NCI-H1417 treated with DMSO at 0.1 percent for 48 hours (cell line): ENCODE results near the gene NID1.
"Not testable (repeated sequence)": the region's sequence is repeated elsewhere in the genome, so short reads cannot be mapped to it uniquely, and the experiment has no call there.

Source experiments
- DNase-seq: peaks from one replicate; lab custom pipeline; 2025; lab: John Stamatoyannopoulos, UW

NID1 gene

DNA sequence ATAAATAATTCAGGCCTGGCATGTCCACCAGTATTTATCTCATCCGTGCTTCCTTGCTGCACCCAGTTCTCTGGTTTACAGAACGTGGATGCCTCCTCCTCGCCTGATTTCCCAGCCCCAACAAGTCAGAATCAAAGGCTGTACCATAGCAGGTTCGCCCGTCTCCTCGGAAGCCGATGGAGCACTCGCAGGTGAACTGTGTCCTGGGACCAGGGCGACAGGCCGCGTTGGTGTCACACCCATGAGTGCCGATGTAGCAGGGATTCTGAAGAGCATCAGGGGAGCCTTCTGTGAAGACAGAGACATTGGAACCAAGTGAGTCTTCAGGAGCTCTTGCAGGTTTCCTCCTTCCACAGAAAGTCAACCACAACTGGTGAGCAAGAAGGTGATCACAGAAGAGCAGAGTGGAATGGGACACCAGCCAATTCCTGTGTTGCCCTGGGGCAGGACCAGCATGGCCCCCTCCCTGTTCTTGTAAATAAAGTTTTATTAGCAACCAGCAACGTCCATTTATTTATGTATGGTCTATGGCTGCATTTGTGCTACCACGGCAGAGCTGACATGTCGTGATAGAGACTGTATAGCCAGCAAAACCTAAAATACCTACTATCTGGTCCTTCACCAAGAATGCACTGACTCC, 40.8 kb downstream of the NID1 start:
- no peak for DNase-seq

DNA sequence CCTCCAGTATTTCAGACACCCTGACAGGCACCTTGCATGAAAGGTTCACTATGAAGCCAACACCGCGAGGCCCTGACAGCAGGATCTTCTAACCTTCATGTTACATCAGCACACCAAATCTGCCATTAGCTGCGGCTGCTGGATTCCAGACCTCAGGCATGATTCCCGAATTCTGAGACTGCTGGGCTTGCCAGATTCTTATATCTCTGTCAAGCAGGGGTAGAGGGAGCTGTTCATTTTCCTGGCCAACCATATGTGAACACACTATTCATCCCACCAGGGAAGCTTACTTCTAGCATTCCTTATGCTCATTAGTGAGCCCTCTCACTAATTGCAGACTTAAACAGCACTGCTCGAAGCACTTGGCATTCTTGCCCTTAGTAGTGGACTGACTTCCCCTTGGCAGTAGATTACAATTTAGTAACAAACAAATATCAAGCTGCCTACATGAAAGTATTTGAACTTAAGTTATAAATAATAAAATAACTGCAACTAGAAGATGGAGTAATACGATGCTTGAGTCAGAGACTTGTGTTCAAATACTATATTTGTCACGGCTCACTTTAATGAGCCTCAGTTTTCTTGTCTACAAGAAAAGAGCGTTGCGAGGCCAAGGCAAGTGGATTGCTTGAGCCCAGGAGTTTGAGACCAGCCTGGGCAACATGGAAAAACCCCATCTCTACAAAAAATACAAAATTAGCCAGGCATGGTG, 43.3 kb downstream of the NID1 start:
- DNase-seq, result no peak

DNA sequence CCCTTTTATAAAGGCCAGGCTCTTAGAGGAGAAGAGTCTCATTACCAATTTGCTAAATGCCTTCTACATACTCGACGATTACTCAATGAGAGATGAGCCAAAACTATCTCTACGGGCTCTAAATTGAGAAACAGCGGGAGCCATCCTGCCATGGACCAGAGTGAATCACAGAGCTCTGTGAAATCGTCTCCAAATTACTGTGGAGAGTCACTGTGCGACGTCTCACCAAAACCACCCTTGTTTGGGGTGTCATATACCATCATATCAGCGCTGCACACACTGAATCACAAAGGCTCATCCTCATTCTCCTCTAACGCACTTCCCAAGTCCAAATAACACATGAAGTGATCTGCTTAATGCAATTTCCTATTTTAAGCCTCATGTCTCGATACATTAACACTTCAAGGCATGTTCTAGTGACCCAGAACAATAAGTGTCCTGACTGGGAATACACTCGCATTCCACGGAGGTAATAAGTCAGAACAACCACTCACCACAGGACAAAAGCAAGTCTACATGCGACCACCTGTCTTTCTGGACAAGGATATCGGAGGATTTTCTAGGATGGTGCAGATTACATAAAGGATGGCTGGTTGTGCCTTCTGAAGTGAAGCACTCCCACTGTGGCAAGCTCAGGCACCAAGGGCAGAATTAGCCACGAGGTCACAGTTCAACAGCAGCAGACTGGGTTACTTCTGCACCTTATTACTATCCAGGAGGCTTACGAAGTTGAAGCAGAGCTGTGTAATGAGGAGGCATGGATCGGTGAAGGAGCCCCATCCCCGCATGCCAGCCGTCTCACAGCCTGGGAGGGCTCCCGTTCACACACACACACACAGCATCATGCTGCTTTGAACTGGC, 44.3 kb downstream of the NID1 start:
- no peak for DNase-seq

DNA sequence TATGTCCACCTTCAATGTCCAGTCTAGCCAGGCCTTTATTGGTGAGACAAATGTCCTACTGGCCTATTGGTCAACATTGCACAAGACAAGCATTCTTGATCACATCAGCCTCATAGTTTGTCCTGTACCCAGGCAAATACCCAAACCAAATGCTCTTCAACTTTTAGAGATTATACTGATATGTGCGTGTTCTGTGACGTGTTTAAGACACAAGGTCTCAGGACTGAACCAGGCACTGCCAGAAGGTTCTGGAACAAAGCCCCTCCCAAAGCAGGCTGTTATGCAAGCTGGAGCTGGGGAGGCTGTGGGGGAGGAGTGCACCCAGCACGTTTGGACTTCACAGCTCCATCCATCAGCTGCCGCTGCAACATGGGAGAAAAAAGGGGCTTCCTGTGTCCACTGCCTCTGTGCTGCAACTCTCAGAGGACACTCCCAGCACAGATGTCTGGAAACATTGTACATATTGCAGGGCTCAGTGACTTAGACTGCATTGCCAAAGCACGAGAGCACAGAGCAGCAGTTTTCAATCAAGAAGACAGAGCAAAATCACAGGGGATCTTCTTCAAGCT, 45.9 kb downstream of the NID1 start:
- DNase-seq, result no peak

DNA sequence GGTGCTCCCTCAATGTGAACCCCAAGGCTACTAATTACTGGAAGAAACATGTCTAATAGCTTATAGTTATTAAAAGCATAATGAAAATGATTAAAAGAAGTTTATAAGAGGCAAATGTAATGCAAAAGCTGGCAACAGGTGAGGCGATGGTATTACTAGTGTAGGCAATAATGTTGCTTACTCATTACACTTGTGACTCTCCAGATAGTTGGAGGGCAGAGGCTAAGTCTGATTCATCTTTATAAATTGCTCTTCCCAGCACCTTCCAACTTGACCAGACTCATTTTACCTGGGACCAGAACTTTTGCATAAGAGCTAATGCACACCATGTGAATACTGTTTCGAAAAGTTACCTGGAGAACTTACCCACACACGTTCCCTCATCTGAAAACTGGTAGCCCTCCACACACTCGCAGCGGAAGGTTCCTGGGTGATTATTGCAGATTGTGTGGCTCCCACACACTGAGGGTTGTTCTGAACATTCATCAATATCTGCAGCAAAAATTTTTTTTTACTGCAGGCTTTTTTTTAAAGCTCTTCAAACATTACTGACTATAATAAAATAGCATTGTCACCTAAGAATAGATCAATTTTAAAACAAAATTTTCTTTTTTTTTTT, 48.0 kb downstream of the NID1 start:
- DNase-seq, result no peak

DNA sequence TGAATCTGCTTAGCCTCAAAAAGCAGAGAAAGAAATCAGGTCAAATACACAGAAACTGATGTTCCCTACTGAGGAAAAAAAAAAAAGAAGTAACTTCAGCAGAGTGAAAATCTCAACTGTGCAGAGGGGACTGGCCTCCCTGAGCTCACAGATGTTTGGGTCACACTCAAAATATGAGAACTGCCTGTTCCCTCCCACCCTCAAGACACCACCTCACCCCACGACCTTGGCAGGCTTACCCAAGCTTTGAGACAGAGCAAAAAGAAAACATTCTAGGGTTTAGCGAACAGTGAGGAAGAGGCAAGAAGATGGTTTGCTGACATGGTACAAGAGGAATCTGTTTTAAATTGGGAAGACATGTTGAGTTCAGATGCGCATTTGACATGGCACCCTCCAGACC, 48.8 kb downstream of the NID1 start:
- no peak for DNase-seq

DNA sequence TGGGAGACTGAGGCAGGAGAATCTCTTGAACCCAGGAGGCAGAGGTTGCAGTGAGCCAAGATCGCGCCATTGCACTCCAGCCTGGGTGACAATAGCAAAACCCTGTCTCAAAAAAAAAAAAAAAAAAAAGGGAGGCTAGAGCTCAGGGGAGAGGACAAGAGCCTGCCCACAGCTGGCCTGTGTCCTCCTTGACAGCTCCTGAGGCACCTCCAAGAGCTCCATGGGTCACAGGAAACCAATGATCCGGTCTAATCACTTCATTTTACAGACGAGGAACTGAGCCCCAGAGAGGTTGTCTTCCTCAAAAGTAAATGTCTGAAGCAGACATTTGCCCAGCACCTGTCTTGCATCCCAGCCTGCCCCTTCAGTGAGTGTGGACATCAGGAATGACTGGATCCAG, 49.4 kb downstream of the NID1 start:
- DNase-seq, result no peak

DNA sequence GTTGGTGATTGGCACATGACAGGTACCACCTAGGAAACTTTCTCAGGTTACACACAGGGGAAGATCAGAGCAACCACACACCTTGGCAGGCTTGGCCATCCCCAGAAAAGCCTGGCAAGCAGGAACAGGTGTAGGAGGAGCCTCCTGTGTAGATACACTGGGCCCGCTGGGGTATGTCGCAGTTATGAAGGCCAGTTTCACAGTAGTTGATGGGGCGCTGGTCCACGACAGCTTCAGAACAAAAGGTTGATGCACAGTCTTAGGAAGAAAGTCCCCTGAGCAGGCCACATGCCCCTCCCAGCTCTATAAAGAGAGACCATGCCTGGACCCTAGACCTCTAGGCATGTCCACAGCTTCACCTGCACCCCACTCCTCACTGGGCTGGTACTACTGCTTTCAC, 51.6 kb downstream of the NID1 start:
- DNase-seq, result no peak

DNA sequence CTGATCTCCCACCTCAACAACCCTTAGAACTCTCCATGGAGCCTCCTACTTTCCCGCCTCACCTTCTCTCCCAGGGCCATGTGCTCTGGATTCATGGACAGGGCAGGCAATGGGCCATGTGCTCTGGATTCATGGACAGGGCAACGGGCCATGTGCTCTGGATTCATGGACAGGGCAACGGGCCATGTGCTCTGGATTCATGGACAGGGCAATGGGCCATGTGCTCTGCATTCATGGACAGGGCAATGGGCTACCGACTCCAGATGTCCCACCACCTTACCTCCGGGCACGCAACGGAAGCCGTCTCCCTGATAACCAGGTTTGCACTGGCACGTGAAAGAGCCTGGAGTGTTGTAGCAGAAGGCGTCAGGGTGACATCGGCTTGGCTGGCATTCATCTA, 53.2 kb downstream of the NID1 start:
- DNase-seq, result no peak

DNA sequence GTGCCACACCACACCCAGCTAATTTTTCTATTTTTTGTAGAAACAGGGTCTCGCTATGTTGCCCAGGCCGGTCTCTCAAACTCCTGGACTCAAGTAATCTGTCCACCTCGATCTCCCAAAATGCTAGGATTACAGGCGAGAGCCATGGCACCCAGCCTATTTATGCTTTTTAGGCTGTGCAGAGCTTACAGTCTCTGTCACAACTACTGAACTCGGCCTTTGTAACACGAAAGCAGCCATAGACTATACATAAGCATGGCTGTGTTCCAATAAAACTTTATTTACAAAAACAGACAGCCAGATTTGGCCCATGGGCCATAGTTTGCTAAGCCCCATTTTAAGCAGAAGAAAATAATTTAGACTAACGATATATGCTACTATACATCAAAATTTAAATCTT, 54.4 kb downstream of the NID1 start:
- no peak for DNase-seq

DNA sequence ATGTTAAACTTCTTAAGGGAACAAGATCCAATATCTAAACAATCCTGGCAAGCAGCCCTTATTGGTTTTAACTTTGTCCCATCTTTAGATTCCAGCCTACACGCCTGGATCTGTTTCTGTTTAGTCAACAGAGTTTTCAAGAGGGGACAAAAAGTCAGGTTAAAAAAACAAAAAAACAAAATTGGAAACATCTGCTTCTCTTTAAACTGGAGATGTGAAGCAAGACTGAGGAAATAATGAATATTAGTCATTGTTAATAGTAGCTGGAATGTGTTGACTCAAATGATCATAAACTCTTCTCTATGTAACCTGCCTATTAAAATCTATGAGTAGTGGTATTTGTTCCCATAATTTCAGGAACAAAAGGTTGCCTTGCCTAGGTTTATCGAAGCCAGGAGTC, 55.0 kb downstream of the NID1 start:
- no peak for DNase-seq

DNA sequence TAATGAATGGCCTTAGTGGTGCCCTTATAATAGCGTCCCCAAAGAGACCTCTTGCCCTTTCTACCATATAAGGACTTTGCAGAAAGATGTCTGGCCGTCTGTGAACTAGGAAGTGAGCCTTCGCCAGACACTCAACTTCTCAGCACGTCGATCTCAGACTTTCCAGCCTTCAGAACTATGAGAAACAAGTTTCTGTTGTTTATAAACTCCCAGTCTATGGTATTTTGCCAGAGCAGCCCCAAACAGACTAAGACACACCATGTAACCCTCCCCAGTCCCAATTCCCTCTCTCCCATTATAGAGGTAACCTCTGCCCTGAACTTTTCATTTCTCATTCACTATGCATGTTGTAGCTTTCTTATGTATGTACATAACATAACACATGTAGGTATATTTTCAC, 55.7 kb downstream of the NID1 start:
- DNase-seq, result no peak

DNA sequence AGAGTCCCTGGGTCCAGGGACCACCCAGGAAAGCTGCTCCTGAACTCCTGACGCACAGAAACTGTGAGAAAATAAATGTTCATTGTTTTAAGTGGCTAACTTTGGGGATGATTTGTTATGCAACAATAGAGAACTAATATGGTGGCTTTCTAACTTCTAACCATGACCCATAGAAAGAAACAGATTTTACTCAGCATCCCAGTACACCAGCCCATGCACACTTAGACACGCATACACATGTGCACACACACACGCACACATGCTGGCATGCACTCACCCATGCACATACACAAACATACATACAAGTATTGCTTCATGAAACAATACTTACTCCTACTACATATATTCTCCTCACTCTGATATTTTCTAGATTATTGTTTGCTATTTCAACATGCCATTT, 57.1 kb downstream of the NID1 start:
- DNase-seq, result no peak

DNA sequence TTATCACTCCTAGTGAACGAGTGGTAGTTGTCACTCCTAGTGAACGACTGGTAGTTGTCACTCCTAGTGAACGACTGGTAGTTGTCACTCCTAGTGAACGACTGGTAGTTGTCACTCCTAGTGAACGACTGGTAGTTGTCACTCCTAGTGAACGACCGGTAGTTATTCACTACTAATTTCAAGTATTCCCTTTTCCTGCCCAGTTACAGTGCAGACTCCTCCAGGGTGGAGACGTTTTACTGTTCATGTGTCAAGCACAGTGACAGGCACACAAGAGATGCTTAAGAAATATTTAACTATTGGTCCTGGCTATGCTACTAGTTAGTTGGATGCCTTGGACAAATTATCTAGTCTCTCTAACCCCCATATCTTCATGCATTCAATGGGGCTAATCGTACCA, 61.8 kb downstream of the NID1 start:
- not testable (repeated sequence) for DNase-seq

DNA sequence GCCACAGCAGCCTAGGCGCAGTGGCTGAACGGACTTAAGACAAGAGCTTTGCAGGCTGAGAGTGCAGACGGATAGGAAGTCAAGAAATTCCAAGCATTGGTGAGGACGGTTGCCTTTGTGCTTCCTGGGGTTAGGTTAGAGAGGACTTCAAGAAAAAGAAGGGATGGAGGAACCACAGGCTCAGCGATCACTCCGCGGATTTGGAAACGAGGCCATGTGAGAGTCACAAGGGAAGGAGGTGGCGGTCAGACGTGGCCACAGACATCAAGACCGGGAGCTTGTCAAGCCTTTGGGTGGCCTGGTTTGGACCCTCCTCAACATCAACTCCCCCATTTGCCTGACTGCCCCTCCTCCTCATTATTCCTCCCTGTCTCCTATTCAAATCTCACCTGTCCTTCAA, 62.3 kb downstream of the NID1 start:
- no peak for DNase-seq

DNA sequence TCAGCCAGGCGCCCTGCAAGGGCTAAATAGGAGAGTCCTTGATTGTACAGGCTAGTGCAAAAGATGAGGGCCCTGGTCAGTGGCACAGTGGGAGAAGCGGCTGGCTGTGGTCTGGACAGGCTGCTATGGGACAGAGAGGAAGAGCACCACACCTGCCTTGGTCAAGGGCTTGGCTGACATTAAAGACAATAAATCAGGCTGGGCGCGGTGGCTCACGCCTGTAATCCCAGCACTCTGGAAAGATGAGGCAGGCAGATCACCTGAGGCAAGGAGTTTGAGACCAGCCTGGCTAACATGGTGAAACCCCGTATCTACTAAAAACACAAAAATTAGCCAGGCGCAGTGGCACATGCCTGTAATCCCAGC, 62.9 kb downstream of the NID1 start:
- DNase-seq, result no peak

DNA sequence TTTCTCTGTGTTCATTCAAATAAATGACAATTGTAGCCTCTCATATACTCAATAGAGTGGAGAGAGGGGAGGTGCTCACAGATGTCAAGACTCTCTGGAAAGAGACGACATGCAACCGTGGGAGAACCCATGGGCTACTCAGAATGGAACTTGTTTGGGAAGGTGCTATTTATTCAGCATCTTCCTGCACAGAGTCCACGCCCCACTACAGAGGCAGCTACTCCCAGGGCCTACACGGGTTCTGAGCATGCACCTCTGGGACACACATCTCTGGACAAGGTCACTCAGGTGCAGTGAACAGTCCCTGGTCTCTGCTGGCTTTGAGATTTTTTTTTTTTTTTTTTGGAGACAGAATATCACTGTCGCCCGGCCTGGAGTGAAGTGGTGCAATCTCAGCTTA, 64.1 kb downstream of the NID1 start:
- DNase-seq, result no peak

DNA sequence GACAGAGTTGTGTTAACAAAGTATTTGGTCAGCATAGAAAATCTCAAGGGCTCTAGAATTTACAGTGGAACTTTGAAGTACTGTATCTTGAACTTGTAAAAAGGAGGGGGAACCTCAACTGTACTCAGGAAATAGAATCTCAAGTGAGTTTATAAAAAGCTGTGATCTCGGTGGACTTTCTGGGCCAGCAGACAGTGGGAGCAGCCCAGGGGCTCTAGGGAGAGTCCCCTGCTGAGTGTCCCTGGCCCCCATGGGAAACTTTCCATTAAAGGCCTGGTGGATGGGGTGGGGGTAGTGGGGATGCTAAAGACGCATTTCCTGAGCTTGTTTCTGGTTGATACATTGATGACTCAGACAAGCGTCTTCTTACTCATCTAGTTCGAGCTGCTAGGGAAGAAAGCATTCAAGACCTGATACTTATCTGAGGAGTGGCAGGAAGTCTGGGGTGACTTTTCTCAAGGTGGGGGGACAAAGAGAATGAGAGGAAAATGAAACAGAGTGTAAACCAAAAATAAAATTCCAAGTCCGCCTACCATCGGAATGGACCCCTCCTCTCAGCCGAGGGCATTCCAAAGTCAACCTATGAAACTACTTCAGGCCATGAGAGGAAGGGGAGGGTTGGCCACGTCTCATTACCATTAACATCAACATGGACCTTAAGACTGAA, 65.5 kb downstream of the NID1 start:
- no peak for DNase-seq

DNA sequence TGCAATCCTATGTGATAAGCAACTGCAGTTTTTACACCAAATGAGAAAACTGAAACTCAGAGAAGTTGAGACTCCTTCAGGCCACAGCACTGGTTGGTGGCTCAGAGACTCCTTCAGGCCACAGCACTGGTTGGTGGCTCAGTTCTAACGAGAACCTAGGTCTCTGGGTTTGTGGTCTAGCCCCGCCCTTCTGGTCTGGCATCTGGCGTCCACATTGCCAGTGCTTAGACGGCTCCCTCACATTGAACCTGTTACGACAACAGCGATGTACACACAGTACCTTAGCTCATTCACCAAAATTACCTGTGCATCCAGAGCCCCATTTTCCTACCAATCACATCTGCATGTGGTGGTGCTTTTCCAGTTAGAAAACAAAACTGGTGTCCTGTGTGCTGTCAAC, 66.1 kb downstream of the NID1 start:
- no peak for DNase-seq

DNA sequence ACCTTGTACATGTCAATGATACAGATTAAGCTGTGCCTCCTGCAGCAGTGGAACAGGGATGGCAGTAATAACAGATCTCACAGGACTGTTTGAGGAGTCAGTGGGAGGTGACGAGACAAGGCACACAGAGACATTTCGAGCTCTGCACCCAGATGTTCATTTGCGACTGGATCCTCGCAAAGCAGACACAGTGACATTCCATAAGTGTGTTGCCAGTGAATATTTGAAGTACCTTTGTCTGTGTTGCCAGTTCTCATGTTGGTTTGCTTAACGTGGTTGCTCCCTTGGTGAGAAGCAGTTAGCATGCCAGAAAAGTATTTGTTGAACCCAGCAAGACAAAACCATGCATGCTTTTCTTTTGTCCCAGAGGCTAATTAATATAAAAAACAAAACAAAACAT, 67.0 kb downstream of the NID1 start:
- no peak for DNase-seq

DNA sequence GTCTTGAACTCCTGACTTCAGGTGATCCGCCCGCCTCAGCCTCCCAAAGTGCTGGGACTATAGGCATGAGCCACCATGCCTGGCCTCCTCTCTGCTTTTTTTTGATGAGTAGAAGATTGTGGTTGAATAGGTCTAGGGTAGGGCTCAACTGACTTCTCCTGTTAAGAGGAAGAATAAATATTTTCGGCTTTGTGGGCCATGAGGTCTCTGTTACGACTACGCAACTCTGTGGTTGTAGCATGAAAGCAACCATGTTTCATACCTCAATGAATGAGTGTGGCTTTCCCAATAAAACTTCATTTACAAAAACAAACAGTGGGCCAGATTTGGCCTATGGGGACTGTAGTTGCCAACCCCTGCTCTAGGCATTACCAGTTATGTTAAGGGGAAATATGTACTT, 67.8 kb downstream of the NID1 start:
- no peak for DNase-seq
